ENCODE results near the gene ZFYVE19.

Gene ZFYVE19

DNA sequence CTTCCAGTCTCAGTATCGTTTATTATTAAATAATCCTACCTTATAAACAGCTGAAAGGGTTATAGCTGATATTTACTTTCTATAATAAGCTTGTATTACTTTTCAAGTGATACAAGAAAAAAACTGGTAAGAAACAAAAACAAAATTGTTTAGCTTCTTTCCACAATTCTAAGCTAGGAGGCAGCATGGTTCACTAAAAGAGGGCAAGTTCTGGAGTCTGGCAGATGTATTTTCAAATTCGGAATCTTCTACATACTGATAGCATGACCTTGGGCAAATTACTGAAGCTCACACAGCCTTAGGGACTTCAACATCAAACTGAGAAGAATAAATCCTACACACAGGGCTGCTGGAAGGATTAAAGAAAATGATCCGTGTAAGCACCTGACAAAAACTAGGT, 21.7 kb upstream of the ZFYVE19 start:
- TF ChIP-seq, protein P1, sequence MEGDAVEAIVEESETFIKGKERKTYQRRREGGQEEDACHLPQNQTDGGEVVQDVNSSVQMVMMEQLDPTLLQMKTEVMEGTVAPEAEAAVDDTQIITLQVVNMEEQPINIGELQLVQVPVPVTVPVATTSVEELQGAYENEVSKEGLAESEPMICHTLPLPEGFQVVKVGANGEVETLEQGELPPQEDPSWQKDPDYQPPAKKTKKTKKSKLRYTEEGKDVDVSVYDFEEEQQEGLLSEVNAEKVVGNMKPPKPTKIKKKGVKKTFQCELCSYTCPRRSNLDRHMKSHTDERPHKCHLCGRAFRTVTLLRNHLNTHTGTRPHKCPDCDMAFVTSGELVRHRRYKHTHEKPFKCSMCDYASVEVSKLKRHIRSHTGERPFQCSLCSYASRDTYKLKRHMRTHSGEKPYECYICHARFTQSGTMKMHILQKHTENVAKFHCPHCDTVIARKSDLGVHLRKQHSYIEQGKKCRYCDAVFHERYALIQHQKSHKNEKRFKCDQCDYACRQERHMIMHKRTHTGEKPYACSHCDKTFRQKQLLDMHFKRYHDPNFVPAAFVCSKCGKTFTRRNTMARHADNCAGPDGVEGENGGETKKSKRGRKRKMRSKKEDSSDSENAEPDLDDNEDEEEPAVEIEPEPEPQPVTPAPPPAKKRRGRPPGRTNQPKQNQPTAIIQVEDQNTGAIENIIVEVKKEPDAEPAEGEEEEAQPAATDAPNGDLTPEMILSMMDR (IDR thresholded peaks at IDR 0.05; ENCODE audit: extremely low read depth, missing control alignments), result no peak
- DNase-seq (ENCODE audit: low spot score), result no peak

- TF ChIP-seq, protein P1 (IDR thresholded peaks at IDR 0.05; ENCODE audit: extremely low read depth, missing control alignments), result no peak
- DNase-seq (ENCODE audit: low spot score), result no peak
Measured at GRCh38 chr15:40785814-40786213, 21.1 kb upstream of the ZFYVE19 start.

GRCh38 chr15:40787344-40787841, 19.5 kb upstream of the ZFYVE19 start:
- TF ChIP-seq, protein P1 (IDR thresholded peaks at IDR 0.05; ENCODE audit: extremely low read depth, missing control alignments), result no peak
- no peak for DNase-seq (ENCODE audit: low spot score)

DNA sequence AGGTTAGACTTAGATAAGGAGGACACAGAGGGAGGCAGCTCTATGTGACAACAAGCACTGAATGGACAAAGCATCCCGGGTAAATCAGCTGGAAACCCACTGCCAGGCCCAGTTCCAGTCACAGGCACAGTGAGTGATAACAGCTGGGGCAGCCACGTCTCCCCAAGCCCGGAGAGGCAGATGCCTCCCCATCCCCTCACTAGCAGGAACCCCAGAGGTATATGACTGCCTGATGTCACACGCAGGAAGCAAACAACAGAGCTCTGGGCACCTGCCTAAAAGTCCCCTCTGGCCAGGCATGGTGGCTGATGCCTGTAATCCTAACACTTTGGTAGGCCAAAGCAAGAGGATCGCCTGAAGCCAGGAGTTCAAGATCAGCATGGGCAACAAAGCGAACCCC, 18.9 kb upstream of the ZFYVE19 start:
- no peak for DNase-seq (ENCODE audit: low spot score)
- TF ChIP-seq, protein P1 (IDR thresholded peaks at IDR 0.05; ENCODE audit: extremely low read depth, missing control alignments), result no peak

DNA sequence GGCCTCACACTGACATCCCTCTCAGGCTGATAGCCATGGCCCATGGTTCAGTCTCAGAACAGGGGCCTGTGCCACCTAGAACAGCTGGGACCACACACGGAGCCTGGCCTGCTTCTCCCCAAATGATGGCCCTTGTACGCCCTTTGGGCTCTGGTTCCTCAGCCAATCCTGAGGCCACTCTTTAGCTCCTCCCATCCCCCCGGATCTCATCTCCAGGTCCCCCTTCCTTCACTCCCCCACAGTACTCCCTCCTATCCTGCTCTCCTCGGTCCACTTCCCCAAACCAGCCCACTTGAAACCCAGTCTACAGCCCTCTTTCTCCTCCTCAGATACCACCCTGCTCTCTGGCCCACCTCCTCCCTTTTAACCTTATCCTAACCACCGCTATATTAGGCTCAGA, 17.8 kb upstream of the ZFYVE19 start:
- no peak for DNase-seq (ENCODE audit: low spot score)
- TF ChIP-seq, protein P1 (IDR thresholded peaks at IDR 0.05; ENCODE audit: extremely low read depth, missing control alignments), result no peak

DNA sequence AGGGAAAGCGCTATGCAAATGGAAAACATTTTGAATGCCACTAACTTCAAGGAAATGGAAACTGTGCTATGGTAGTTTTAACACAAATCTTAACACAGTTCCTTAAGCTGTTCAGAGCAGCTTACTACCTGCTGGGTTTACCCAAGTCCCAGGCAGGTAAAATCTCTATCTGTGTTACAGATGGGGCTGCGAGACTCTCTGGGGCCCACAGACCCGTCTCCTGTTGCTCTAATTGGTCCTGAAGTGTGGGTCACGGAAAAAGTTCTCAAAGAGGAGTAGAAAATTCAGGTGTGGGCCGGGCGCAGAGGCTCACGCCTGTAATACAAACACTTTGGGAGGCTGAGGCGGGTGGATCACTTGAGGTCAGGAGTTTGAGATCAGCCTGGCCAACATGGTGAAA, 16.9 kb upstream of the ZFYVE19 start:
- TF ChIP-seq, protein P1 (IDR thresholded peaks at IDR 0.05; ENCODE audit: extremely low read depth, missing control alignments), result no peak
- DNase-seq (ENCODE audit: low spot score), result no peak

- DNase-seq (ENCODE audit: low spot score), result no peak
- TF ChIP-seq, protein P1 (IDR thresholded peaks at IDR 0.05; ENCODE audit: extremely low read depth, missing control alignments), result no peak
Measured at GRCh38 chr15:40790718-40791117, 16.2 kb upstream of the ZFYVE19 start.
